CD14-positive monocyte (primary cell): Measurements from ENCODE around the gene SYNDIG1. TPM values are rescaled to one million over a fixed set of nuclear protein-coding genes. Genes with fewer than 3 reads are reported as not detected.

ENCODE experiments used
- DNase-seq, 3 donors: peaks; one replicate each; pipeline ENCODE4 v3.0.0-alpha.2; 2011 to 2022
- H2AFZ ChIP-seq: 2 replicates; pipeline ENCODE4 v1.6.0; 2012; ENCODE audit warnings: mild to moderate bottlenecking, low read depth, low read length, inconsistent platforms; ENCODE audit not compliant: insufficient read depth, poor library complexity, severe bottlenecking
- H3K27ac ChIP-seq, 2 donors: 1 replicate in 1 of 2; 2 replicates in 1 of 2; pipeline ENCODE4 v1.5.1; 2012 to 2013; ENCODE audit warnings: low read length in 2 of 2, control low read depth in 1 of 2, inconsistent platforms in 1 of 2, low read depth in 1 of 2, mild to moderate bottlenecking in 1 of 2
- H3K27me3 ChIP-seq, 2 donors: one replicate each; pipeline versions ENCODE4 v1.6.0 to v1.6.1; 2011 to 2013; ENCODE audit warnings: low read length in 2 of 2; ENCODE audit not compliant: control insufficient read depth in 2 of 2, insufficient read depth in 2 of 2
- H3K36me3 ChIP-seq, 2 donors: replicated peaks in 1 of 2; 1 replicate in 1 of 2; 2 replicates in 1 of 2; pipeline versions ENCODE4 v1.5.1 to v1.6.1; 2012 to 2013; ENCODE audit warnings: low read length in 2 of 2, control low read depth in 1 of 2, inconsistent platforms in 1 of 2, mild to moderate bottlenecking in 1 of 2; ENCODE audit not compliant: insufficient read depth in 2 of 2, control insufficient read depth in 1 of 2
- H3K4me1 ChIP-seq, 2 donors: 1 replicate in 1 of 2; 2 replicates in 1 of 2; pipeline versions ENCODE4 v1.5.1 to v1.6.1; 2012 to 2013; ENCODE audit warnings: low read length in 2 of 2, control low read depth in 1 of 2, inconsistent platforms in 1 of 2, mild to moderate bottlenecking in 1 of 2, moderate library complexity in 1 of 2; ENCODE audit not compliant: insufficient read depth in 2 of 2, control insufficient read depth in 1 of 2
- H3K4me2 ChIP-seq: replicated peaks from 2 replicates; pipeline ENCODE3; 2012; ENCODE audit warnings: low read length, moderate library complexity, mild to moderate bottlenecking; ENCODE audit not compliant: poor library complexity, severe bottlenecking; ENCODE audit errors: extremely low read depth
- H3K4me3 ChIP-seq, 3 experiments: fragments of 200-600 bp in 1 of 3; sonication (generic) in 1 of 3; replicated peaks in 1 of 3; 1 replicate in 2 of 3; 2 replicates in 1 of 3; pipeline ENCODE4 v1.5.1; 2011 to 2013; ENCODE audit warnings: low read length in 3 of 3, mild to moderate bottlenecking in 3 of 3, control low read depth in 2 of 3, low read depth in 2 of 3, inconsistent platforms in 1 of 3, moderate library complexity in 1 of 3
- H3K79me2 ChIP-seq: 2 replicates; pipeline ENCODE4 v1.6.0; 2012; ENCODE audit warnings: mild to moderate bottlenecking, control low read depth, inconsistent platforms, low read length, moderate library complexity; ENCODE audit not compliant: insufficient read depth
- H3K9ac ChIP-seq: 2 replicates; pipeline ENCODE4 v1.6.0; 2017; ENCODE audit warnings: low read length, mild to moderate bottlenecking; ENCODE audit not compliant: insufficient read depth, poor library complexity, severe bottlenecking
- H3K9me3 ChIP-seq, 2 donors: replicated peaks in 1 of 2; 1 replicate in 1 of 2; 2 replicates in 1 of 2; pipeline versions ENCODE4 v1.5.1 to v1.6.1; 2012 to 2013; ENCODE audit warnings: low read length in 2 of 2, control low read depth in 1 of 2; ENCODE audit not compliant: control insufficient read depth in 1 of 2, insufficient read depth in 1 of 2
- H4K20me1 ChIP-seq: 2 replicates; pipeline ENCODE4 v1.6.0; 2012; ENCODE audit warnings: mild to moderate bottlenecking, low read length, control low read depth, moderate library complexity; ENCODE audit not compliant: insufficient read depth
- H3K27ac Mint-ChIP-seq, 7 donors: one replicate each; pipeline ENCODE4 v1.8.0; 2020; ENCODE audit warnings: mild to moderate bottlenecking in 7 of 7, mixed read lengths in 7 of 7, moderate library complexity in 6 of 7, inconsistent platforms in 2 of 7
- H3K27me3 Mint-ChIP-seq, 3 donors: one replicate each; pipeline ENCODE4 v1.8.0; 2021 to 2022; ENCODE audit warnings: low read depth in 3 of 3, mild to moderate bottlenecking in 3 of 3, mixed read lengths in 3 of 3, moderate library complexity in 3 of 3, inconsistent platforms in 1 of 3
- H3K36me3 Mint-ChIP-seq, 2 donors: one replicate each; pipeline ENCODE4 v1.8.0; 2020; ENCODE audit warnings: mixed read lengths in 2 of 2, inconsistent platforms in 1 of 2, mild to moderate bottlenecking in 1 of 2
- H3K4me1 Mint-ChIP-seq: one replicate; pipeline ENCODE4 v1.8.0; 2020; ENCODE audit warnings: mild to moderate bottlenecking, mixed read lengths
- H3K4me3 Mint-ChIP-seq, 2 donors: one replicate each; pipeline ENCODE4 v1.8.0; 2020; ENCODE audit warnings: mild to moderate bottlenecking in 2 of 2, mixed read lengths in 2 of 2, moderate library complexity in 1 of 2
- H3K9me3 Mint-ChIP-seq, 7 donors: one replicate each; pipeline ENCODE4 v1.8.0; 2020 to 2022; ENCODE audit warnings: mixed read lengths in 7 of 7, mild to moderate bottlenecking in 6 of 7, moderate library complexity in 6 of 7, inconsistent platforms in 2 of 7
- CTCF ChIP-seq: fragments of 200-600 bp; IDR thresholded peaks from one replicate; pipeline ENCODE4 v1.8.0; 2022; ENCODE audit warnings: antibody characterized with exemption, mild to moderate bottlenecking
- WGBS: methylation state at CpG from one replicate; pipeline ENCODE4 v1.1.5; 2013; ENCODE audit warnings: missing lambda C conversion rate; ENCODE audit not compliant: insufficient coverage; 5-methylcytosine and 5-hydroxymethylcytosine counted together
- intact Hi-C, 2 donors: fragments of 100-400 bp; cut with micrococcal nuclease; formaldehyde crosslinking; loops; one replicate each; pipeline versions ENCODE4 v1.15.0 to v1.15.1; 2023
- polyA plus RNA-seq, 3 donors: library from polyadenylated mRNA; depleted of rRNA in 1 of 3; unstranded in 2 of 3; stranded (reverse) in 1 of 3; fragments of 300-500 nt in 2 of 3; fragments of >200 nt in 1 of 3; fragmentation: Illumina TruSeq in 2 of 3; gene quantifications; 1 replicate in 2 of 3; 2 replicates in 1 of 3; pipeline ENCODE4 v1.2.3, GENCODE V29; 2012 to 2021

Gene SYNDIG1
- polyA plus RNA-seq, 3 donors = not detected

- H3K4me1 Mint-ChIP-seq = peaks cover 3% of the 10 kb centered on the region
- Histone ChIP-seq H3K79me2 (no peaks in the 10 kb centered on the region), H3K4me2 (no peak overlapping the region), H3K9me3 (no peaks in the 10 kb centered on the region), H3K9ac (no peak overlapping the region), H3K4me3 (no peak overlapping the region), H3K4me1 (no peaks in the 10 kb centered on the region), H4K20me1 (no peaks in the 10 kb centered on the region), H2AFZ (no peak overlapping the region), H3K27me3 (no peaks in the 10 kb centered on the region), H3K36me3 (no peaks in the 10 kb centered on the region), H3K27ac (no peak overlapping the region)
- no peak overlapping the region for H3K27ac Mint-ChIP-seq
- H3K36me3 Mint-ChIP-seq = no peaks in the 10 kb centered on the region
- intact Hi-C loops = no loop called here
- no peak for TF ChIP-seq CTCF
- no peak for DNase-seq
- peaks cover 0 to 6% (median 3%) of the 10 kb centered on the region in 3 donors for H3K27me3 Mint-ChIP-seq
- H3K4me3 Mint-ChIP-seq = no peak overlapping the region
- H3K9me3 Mint-ChIP-seq = peaks cover 0 to 2% (median 0%) of the 10 kb centered on the region in 7 donors
- 100% methylated on average over 3 of the region's 3 CpGs for WGBS
These were observed 13.0 kb upstream of the SYNDIG1 start for GRCh38 chr20:24456398-24456781.

- Histone ChIP-seq H3K4me3 (no peak overlapping the region), H2AFZ (no peak overlapping the region), H3K27ac (no peak overlapping the region), H4K20me1 (no peaks in the 10 kb centered on the region), H3K4me1 (no peaks in the 10 kb centered on the region), H3K79me2 (no peaks in the 10 kb centered on the region), H3K27me3 (no peaks in the 10 kb centered on the region), H3K9ac (no peak overlapping the region), H3K4me2 (no peak overlapping the region), H3K9me3 (no peaks in the 10 kb centered on the region), H3K36me3 (no peaks in the 10 kb centered on the region)
- Mint-ChIP-seq H3K4me1 (peaks cover 3% of the 10 kb centered on the region), H3K9me3 (peaks cover 0 to 2% (median 0%) of the 10 kb centered on the region in 7 donors), H3K27me3 (peaks cover 3 to 9% (median 4%) of the 10 kb centered on the region in 3 donors), H3K36me3 (no peaks in the 10 kb centered on the region), H3K4me3 (no peak overlapping the region), H3K27ac (no peak overlapping the region)
- WGBS = no CpG with 5 or more reads among the region's 2 CpGs
- TF ChIP-seq CTCF = no peak
- DNase-seq = no peak
- intact Hi-C loops = no loop called here
These were observed 11.0 kb upstream of the SYNDIG1 start for GRCh38 chr20:24458436-24458835.
